HG03103 (cell line): ENCODE results near the gene VEZF1.
A peak's percentile ranks its signal among the peaks of the same experiment; 100 is the strongest.

ENCODE experiments used
- ATAC-seq: cut with Tn5 transposase; IDR thresholded peaks from one replicate; pipeline ENCODE4 v1.9.1; 2021; ENCODE audit warnings: low read depth; ENCODE audit not compliant: unreplicated experiment

Gene VEZF1

DNA sequence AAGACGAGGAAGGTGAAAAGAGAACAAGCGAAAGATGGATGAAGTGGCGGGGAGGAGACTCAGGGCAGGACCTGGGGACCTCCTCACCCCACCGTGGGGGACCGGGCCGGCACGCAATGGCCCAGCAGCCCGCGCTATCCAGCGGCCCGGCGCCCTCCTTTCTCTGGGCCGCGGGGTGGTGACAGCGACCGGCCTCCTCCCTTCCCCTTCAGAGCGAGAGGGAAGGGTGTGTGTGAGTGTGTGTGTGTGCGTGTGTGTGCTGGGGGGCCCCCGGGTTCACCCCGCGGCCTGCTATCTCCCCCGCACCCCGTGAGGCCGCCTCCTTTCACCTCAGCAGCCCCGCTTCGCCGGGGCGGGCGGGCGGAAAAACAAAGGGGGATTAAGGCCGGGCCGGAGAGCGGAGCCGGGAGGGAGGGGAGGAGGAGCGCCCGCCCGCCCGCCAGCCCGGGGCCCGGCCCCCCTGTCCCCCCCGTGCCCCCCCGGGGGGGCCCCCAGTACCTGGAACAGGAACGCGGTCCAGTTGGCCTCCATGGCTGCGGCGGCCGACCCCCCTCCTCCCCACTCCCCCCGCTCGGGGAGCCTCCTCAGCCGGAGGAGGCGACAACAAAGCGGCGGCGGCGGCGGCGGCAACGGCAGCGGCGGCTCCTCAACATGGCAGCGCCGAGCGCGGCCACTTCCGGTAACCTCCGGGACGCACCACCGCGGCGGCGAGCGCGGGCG is at the start of gene VEZF1:
TSS of gene VEZF1 (minus strand) at position 674 of the 720 bp plus-strand sequence. CDS start at position 531, 143 bp downstream.
- ATAC-seq: peak; percentile 41

DNA sequence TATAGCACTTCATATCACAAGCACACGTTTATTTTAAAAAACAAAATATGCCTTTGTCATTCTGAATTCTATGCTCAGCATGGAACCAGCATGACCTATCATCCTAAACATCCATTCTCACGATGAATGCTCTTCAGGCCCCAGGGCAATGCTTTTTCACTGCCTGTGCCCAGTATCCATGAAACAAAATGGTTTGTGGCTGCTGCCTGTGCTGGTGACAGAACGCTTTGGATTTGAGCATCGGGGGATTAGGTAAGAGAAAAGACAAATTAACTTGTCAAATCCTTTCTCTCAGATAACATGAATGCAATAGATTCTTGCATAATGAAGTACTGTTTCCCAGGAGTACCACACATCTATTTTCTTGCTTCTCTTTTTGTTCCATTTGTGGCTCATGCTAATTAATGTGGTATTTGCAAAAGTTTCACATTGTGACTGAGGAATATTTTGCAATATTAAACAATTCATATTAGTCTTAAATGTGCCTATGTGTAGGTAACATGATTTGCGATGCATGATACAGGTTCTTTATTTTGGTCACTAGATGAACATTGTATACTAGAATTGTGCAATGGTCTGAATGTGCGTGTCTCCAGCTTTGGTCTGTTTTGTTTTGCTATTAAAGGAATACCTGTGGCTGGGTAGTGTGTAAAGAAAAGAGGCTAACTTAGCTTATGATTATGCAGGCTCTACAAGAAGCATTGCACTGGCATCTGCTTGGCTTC is 44.8 kb upstream of the VEZF1 start:
- ATAC-seq: no peak

- ATAC-seq: no peak
Observed at GRCh38 chr17:58028578-58028977, 40.5 kb upstream of the VEZF1 start.

GRCh38 chr17:58020401-58020800 is 32.3 kb upstream of the VEZF1 start:
- no peak for ATAC-seq

- no peak for ATAC-seq
Observed at GRCh38 chr17:58019521-58019920, 31.5 kb upstream of the VEZF1 start.

- no peak for ATAC-seq
Observed at GRCh38 chr17:58019039-58019438, 31.0 kb upstream of the VEZF1 start.

GRCh38 chr17:58010067-58010799 is 22.2 kb upstream of the VEZF1 start:
- ATAC-seq: no peak

GRCh38 chr17:58007781-58008706 is 20.0 kb upstream of the VEZF1 start:
- peak; percentile 26 for ATAC-seq

GRCh38 chr17:58006924-58007780 is 19.1 kb upstream of the VEZF1 start, which contains the start of gene SRSF1:
Gene SRSF1, minus strand, starts transcription at chr17:58007246. Its CDS starts 109 bp downstream, at chr17:58007137.
- peak; percentile 90 for ATAC-seq

GRCh38 chr17:58006560-58006923 is 18.5 kb upstream of the VEZF1 start:
- no peak for ATAC-seq

GRCh38 chr17:58005728-58006559 is 17.9 kb upstream of the VEZF1 start:
- ATAC-seq: no peak

GRCh38 chr17:58005031-58005727 is 17.1 kb upstream of the VEZF1 start:
- no peak for ATAC-seq

DNA sequence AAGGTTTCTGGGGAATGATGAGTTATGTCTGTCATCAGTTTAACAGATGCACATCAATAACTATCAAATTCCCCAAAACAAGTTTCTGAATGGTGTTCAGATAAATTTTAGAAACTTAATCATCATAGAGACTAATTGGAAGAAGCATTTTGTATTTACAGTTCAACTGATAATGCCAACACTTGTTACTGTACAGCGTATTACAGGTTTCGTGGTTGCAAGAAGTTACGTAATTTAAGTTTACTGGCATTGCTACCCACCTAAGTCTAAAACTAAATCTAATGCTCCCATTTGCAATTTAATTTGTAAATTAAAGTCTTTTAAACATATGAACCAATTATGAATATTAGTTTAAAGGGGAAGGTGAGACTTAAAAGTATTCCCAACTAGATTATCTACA is 16.0 kb upstream of the VEZF1 start:
- ATAC-seq: no peak

GRCh38 chr17:58002973-58003372 is 14.9 kb upstream of the VEZF1 start:
- no peak for ATAC-seq

GRCh38 chr17:58002154-58002948 is 14.3 kb upstream of the VEZF1 start:
- ATAC-seq: no peak

DNA sequence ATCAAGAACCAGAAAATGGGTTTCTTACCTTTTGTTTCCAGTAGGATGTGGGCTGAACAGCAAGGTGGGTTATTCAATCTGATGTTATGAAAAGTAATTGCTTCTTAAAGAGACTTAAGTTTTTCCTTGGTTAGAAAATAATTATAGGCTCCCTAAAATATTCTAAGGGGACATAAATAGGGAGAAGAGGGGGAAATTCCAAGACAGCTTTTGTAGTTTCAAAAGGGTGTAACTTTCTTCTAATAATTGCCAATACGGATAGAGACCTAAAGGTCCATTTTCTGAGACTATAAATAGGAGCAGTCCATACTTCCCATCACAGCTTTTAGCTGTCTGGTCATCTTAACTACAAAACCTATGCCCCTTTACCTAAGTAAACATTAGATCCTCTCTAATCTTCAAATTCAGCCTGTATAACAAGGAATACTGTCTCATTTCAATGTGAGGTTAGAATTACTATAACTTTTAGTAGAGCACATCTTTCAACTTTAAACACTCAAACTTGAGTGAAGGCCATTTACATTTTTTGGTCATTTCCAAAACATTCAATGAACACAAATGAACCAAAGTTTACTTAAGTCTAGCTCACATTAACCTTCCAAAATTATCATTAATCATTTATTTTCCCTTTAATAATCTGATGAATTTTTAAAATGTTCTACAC is 13.5 kb upstream of the VEZF1 start:
- no peak for ATAC-seq
